Adrenal gland (tissue), 12 donors: Measurements from ENCODE around the gene GDPD2. TPM values are rescaled to one million over a fixed set of nuclear protein-coding genes. Genes with fewer than 3 reads are reported as not detected.

Source experiments
- DNase-seq, 7 donors: peaks; one replicate each; pipeline ENCODE4 v3.0.0-alpha.2; 2019 to 2020
- H3K27ac ChIP-seq, 5 donors: fragments of 200-600 bp; sonication (generic) in 4 of 5; 1 replicate in 3 of 5; 2 replicates in 2 of 5; pipeline versions ENCODE4 v1.5.1 to v1.8.0; 2016 to 2020; ENCODE audit warnings: mild to moderate bottlenecking in 1 of 5
- H3K27me3 ChIP-seq: fragments of 200-600 bp; 2 replicates; pipeline ENCODE4 v1.8.0; 2021
- H3K36me3 ChIP-seq, 2 donors: fragments of 200-600 bp; replicated peaks in 1 of 2; 1 replicate in 1 of 2; 2 replicates in 1 of 2; pipeline versions ENCODE4 v1.5.1 to v1.8.0; 2018 to 2022
- H3K4me1 ChIP-seq, 2 donors: fragments of 200-600 bp; replicated peaks in 1 of 2; 1 replicate in 1 of 2; 2 replicates in 1 of 2; pipeline versions ENCODE4 v1.5.1 to v1.8.0; 2018 to 2021
- H3K4me3 ChIP-seq, 4 donors: fragments of 200-600 bp; sonication (generic) in 3 of 4; one replicate each; pipeline ENCODE4 v1.5.1; 2016 to 2018
- H3K9me3 ChIP-seq, 3 donors: fragments of 200-600 bp; sonication (generic) in 1 of 3; replicated peaks in 1 of 3; 1 replicate in 2 of 3; 2 replicates in 1 of 3; pipeline versions ENCODE4 v1.5.1 to v1.8.0; 2016 to 2021
- CTCF ChIP-seq, 6 experiments: fragments of 450-650 bp in 4 of 6; fragments of 200-600 bp in 2 of 6; sonication (generic) in 1 of 6; IDR thresholded peaks; 1 replicate in 5 of 6; 2 replicates in 1 of 6; pipeline versions ENCODE4 v1.5.1 to v1.8.0; 2016 to 2021; ENCODE audit warnings: antibody characterized with exemption in 6 of 6, mild to moderate bottlenecking in 2 of 6, moderate library complexity in 1 of 6
- POLR2A ChIP-seq, 2 donors: fragments of 450-650 bp; IDR thresholded peaks; one replicate each; pipeline ENCODE4 v1.6.1; 2017; ENCODE audit warnings: antibody characterized with exemption in 2 of 2, mild to moderate bottlenecking in 2 of 2, moderate library complexity in 1 of 2
- WGBS, 4 donors: extraction: QIAGEN DNeasy Blood & Tissue Kit in 2 of 4; methylation state at CpG; one replicate each; pipeline versions ENCODE4 v1.1.5 to v1.1.7; 2013 to 2017; 5-methylcytosine and 5-hydroxymethylcytosine counted together
- intact Hi-C, 2 donors: fragments of 100-400 bp; cut with DNase I; formaldehyde crosslinking; loops; one replicate each; pipeline versions ENCODE4 v1.14.1 to v1.15.0; 2022 to 2023
- polyA plus RNA-seq, 3 donors: library from polyadenylated mRNA; stranded (reverse); fragments of 200-250 nt in 2 of 3; fragments of 350-450 nt in 1 of 3; fragmentation: Illumina TruSeq in 1 of 3; extraction: RNeasy Lipid Tissue Mini Kit (QIAGEN cat#74804) in 1 of 3; gene quantifications; one replicate each; pipeline ENCODE4 v1.2.3, GENCODE V29; 2013 to 2014
- total RNA-seq, 9 donors: library from RNA; depleted of rRNA in 4 of 9; stranded (reverse); fragments of >200 nt in 4 of 9; fragments of 120-200 nt in 1 of 9; fragmentation: NEBNext Ultra II Directional in 1 of 9; extraction: Animal tissue kit (Norgen Biotek cat#: 25700) in 1 of 9; gene quantifications; one replicate each; pipeline versions ENCODE4 v1.1.0 to v1.2.4, GENCODE V29; 2013 to 2023
- donor health status: healthy with polysubstance abuse.
- donor health status: Bipolar disorder and iron deficiency.
- donor health status: DM: yes; HTN: yes; CAD: no.
- donor health status: DM: no; HTN: no; CAD: no.
- donor health status: DM: no; HTN: no; CAD: no.
- donor health status: DM: yes; HTN: yes; CAD: no.

Gene GDPD2
- total and polyA plus RNA-seq, 12 donors, result 0.05 TPM; not detected in 11

GRCh38 chrX:70452143-70452733 is 29.1 kb downstream of the GDPD2 start:
- intact Hi-C loops, result loop anchor here in 1 of 2 donors (5.0 kb wide), 2 partner anchors 100 to 210 kb away; no protein-coding TSS in a partner anchor
- peak in 5 of 7 donors; percentile 44 to 72 (median 47) for DNase-seq
- H3K36me3 ChIP-seq, result no peaks in the 10 kb centered on the region

GRCh38 chrX:70453024-70453618 is 30.0 kb downstream of the GDPD2 start:
- TF ChIP-seq CTCF (IDR thresholded peaks at IDR 0.05), result no peak
- no peak for TF ChIP-seq POLR2A (IDR thresholded peaks at IDR 0.05)
- no peaks in the 10 kb centered on the region for H3K36me3 ChIP-seq
- no peak for DNase-seq
- intact Hi-C loops, result loop anchor here in 1 of 2 donors (5.0 kb wide), 2 partner anchors 99 to 209 kb away; no protein-coding TSS in a partner anchor
- no peak overlapping the region for H3K4me3 ChIP-seq
- peaks cover 8% of the 10 kb centered on the region for H3K27me3 ChIP-seq
- no peaks in the 10 kb centered on the region for H3K9me3 ChIP-seq
- H3K4me1 ChIP-seq, result no peaks in the 10 kb centered on the region
- WGBS, 4 donors, result 64 to 78% (median 72%) methylated on average over 3 to 5 of the region's 5 CpGs
- H3K27ac ChIP-seq, result no peak overlapping the region

More at GRCh38 chrX:70452143-70452733, 29.1 kb downstream of the GDPD2 start:
- H3K4me3 ChIP-seq, result peak overlapping the region in 3 of 4 donors; percentile 6 to 62 (median 51)
- H3K27me3 ChIP-seq, result peaks cover 8% of the 10 kb centered on the region
- no peaks in the 10 kb centered on the region for H3K9me3 ChIP-seq
- H3K4me1 ChIP-seq, result no peaks in the 10 kb centered on the region
- WGBS, 4 donors, result 1 to 39% (median 12%) methylated on average over 7 to 39 of the region's 39 CpGs
- H3K27ac ChIP-seq, result peak overlapping the region in 1 of 5 donors; percentile 4
- no peak for TF ChIP-seq POLR2A (IDR thresholded peaks at IDR 0.05)
- TF ChIP-seq CTCF (IDR thresholded peaks at IDR 0.05), result peak; percentile 32 to 62 (median 50)

- H3K4me1 ChIP-seq, result no peaks in the 10 kb centered on the region
- H3K36me3 ChIP-seq, result no peaks in the 10 kb centered on the region
- H3K4me3 ChIP-seq, result peak overlapping the region in 2 of 4 donors; percentile 43 to 51
- WGBS, 4 donors, result 1 to 38% (median 18%) methylated on average over 1 to 41 of the region's 48 CpGs
- no peaks in the 10 kb centered on the region for H3K9me3 ChIP-seq
- peaks cover 8% of the 10 kb centered on the region for H3K27me3 ChIP-seq
- DNase-seq, result peak; percentile 65 to 87 (median 76)
- intact Hi-C loops, result loop anchor here in 1 of 2 donors (5.0 kb wide), 2 partner anchors 98 to 208 kb away; no protein-coding TSS in a partner anchor
- peak overlapping the region in 2 of 5 donors; percentile 18 to 52 for H3K27ac ChIP-seq
- TF ChIP-seq CTCF (IDR thresholded peaks at IDR 0.05) (peak; percentile 66 to 77 (median 74)), POLR2A (IDR thresholded peaks at IDR 0.05) (no peak)
These were observed 31.6 kb downstream of the GDPD2 start for GRCh38 chrX:70454441-70455365.
